HUES48 (cell line): ENCODE data around the gene SEMA3F.

Experiments used
- H3K27ac ChIP-seq: one replicate; pipeline ENCODE4 v1.7.0; 2013; ENCODE audit warnings: low read depth, low read length, inconsistent platforms
- H3K27me3 ChIP-seq: 2 replicates; pipeline ENCODE4 v1.6.1; 2013; ENCODE audit warnings: mild to moderate bottlenecking, low read length; ENCODE audit not compliant: control insufficient read depth, insufficient read depth
- H3K36me3 ChIP-seq: 2 replicates; pipeline ENCODE4 v1.6.1; 2013; ENCODE audit warnings: low read length; ENCODE audit not compliant: control insufficient read depth, insufficient read depth
- H3K4me1 ChIP-seq: 2 replicates; pipeline ENCODE4 v1.6.1; 2013; ENCODE audit warnings: mild to moderate bottlenecking, low read length; ENCODE audit not compliant: control insufficient read depth, insufficient read depth
- H3K4me3 ChIP-seq: 2 replicates; pipeline ENCODE4 v1.5.1; 2013; ENCODE audit warnings: mild to moderate bottlenecking, low read depth, low read length
- H3K9ac ChIP-seq: 2 replicates; pipeline ENCODE4 v1.6.1; 2013; ENCODE audit warnings: mild to moderate bottlenecking, low read depth, low read length, moderate library complexity
- H3K9me3 ChIP-seq: 2 replicates; pipeline ENCODE4 v1.6.1; 2013; ENCODE audit warnings: low read length; ENCODE audit not compliant: control insufficient read depth, insufficient read depth

Gene SEMA3F

DNA sequence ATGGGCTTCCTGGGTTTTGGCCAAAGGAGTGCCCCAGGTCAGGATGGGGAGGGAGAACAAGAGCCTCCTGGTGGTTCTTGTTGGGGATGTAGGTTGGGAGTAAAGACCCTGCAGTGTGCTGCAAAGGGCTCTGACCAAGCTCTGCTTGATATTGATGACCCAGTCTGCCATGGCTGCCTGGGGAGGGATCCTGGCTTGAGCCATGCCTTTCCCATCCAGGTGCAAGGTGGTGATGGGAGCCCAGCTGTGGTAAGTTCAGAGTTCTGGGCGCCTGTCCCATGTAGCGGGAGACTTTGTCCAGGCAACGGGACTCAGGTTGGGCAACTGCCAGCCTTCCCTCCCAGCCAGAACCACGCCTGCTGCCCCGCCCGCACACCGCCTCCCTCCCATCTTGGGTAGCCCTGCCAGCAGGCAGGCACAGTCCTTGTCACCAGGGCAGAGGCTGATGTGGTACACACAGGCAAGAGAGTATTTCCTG, 83.5 kb downstream of the SEMA3F start:
- no peaks in the 10 kb centered on the region for H3K27me3 ChIP-seq
- peak overlapping the region; percentile 72 for H3K27ac ChIP-seq
- H3K4me1 ChIP-seq: peaks cover 52% of the 10 kb centered on the region
- H3K36me3 ChIP-seq: peaks cover 2% of the 10 kb centered on the region; the same call in 1 of the 2 replicates
- H3K9me3 ChIP-seq: no peaks in the 10 kb centered on the region
- H3K4me3 ChIP-seq: peak overlapping the region; percentile 91
- H3K9ac ChIP-seq: no peak overlapping the region
